Posterior vena cava (tissue), 2 donors: ENCODE measurements around the gene MED13L. TPM values are rescaled to one million over a fixed set of nuclear protein-coding genes. Genes with fewer than 3 reads are reported as not detected.

Experiments used
- DNase-seq: peaks from one replicate; pipeline ENCODE4 v3.0.0-alpha.2; 2020; ENCODE audit warnings: low spot score
- intact Hi-C, 2 donors: fragments of 100-400 bp; cut with DNase I; formaldehyde crosslinking; loops; one replicate each; pipeline versions ENCODE4 v1.14.1 to v1.14.2; 2022 to 2023
- total RNA-seq, 2 donors: library from RNA; stranded (reverse); fragmentation: NEBNext Ultra II Directional; extraction: Animal tissue kit (Norgen Biotek cat#: 25700); gene quantifications; one replicate each; pipeline ENCODE4 v1.2.1, GENCODE V29; 2021
- donor health status: DM: yes; HTN: yes; CAD: no.
- donor health status: DM: yes; HTN: yes; CAD: no.

MED13L gene
- total RNA-seq, 2 donors from 2014 or later = 133 to 176 TPM

- no peak for DNase-seq
- intact Hi-C loops = no loop called here
Observed at GRCh38 chr12:116026768-116027550, 250.5 kb downstream of the MED13L start.

- intact Hi-C loops = no loop called here
- no peak for DNase-seq
Observed at GRCh38 chr12:116026346-116026745, 251.1 kb downstream of the MED13L start.

GRCh38 chr12:116024769-116025168 lies 252.7 kb downstream of the MED13L start:
- DNase-seq = no peak
- intact Hi-C loops = no loop called here

GRCh38 chr12:116019415-116019814 lies 258.1 kb downstream of the MED13L start:
- DNase-seq = no peak
- intact Hi-C loops = no loop called here

GRCh38 chr12:116018282-116018681 lies 259.2 kb downstream of the MED13L start:
- intact Hi-C loops = no loop called here
- DNase-seq = no peak

GRCh38 chr12:116015525-116015924 lies 262.0 kb downstream of the MED13L start:
- intact Hi-C loops = no loop called here
- DNase-seq = no peak

- DNase-seq = no peak
Observed at GRCh38 chr12:116012757-116013156, 264.7 kb downstream of the MED13L start.

GRCh38 chr12:116011217-116011616 lies 266.3 kb downstream of the MED13L start:
- intact Hi-C loops = loop anchor here in 1 of 2 donors (5.0 kb wide), 1 partner anchor 591 kb away; no protein-coding TSS in a partner anchor

More at GRCh38 chr12:116012757-116013156, 264.7 kb downstream of the MED13L start:
- intact Hi-C loops = loop anchor here in 1 of 2 donors (5.0 kb wide), 1 partner anchor 590 kb away; no protein-coding TSS in a partner anchor

GRCh38 chr12:116010467-116010866 lies 267.0 kb downstream of the MED13L start:
- intact Hi-C loops = loop anchor here in 1 of 2 donors (5.0 kb wide), 1 partner anchor 592 kb away; no protein-coding TSS in a partner anchor
- DNase-seq = no peak

More at GRCh38 chr12:116011217-116011616, 266.3 kb downstream of the MED13L start:
- no peak for DNase-seq

- DNase-seq = no peak
- intact Hi-C loops = loop anchor here (5.0 to 10.0 kb wide), 2 partner anchors 225 to 592 kb away; no protein-coding TSS in a partner anchor
Observed at GRCh38 chr12:116009805-116010204, 267.7 kb downstream of the MED13L start.

- intact Hi-C loops = loop anchor here in 1 of 2 donors (5.0 to 10.0 kb wide), 2 partner anchors 229 to 596 kb away; no protein-coding TSS in a partner anchor
- no peak for DNase-seq
Observed at GRCh38 chr12:116006141-116006540, 271.4 kb downstream of the MED13L start.

- DNase-seq = no peak
- intact Hi-C loops = loop anchor here in 1 of 2 donors (10.0 kb wide), 1 partner anchor 232 kb away; no protein-coding TSS in a partner anchor
Observed at GRCh38 chr12:116002890-116003536, 274.5 kb downstream of the MED13L start.

GRCh38 chr12:116000252-116000651 lies 277.2 kb downstream of the MED13L start:
- intact Hi-C loops = loop anchor here in 1 of 2 donors (10.0 kb wide), 1 partner anchor 235 kb away; no protein-coding TSS in a partner anchor
- no peak for DNase-seq

- intact Hi-C loops = loop anchor here in 1 of 2 donors (10.0 kb wide), 1 partner anchor 685 kb away; no protein-coding TSS in a partner anchor
Observed at GRCh38 chr12:115999582-115999981, 277.9 kb downstream of the MED13L start.

GRCh38 chr12:115998794-115999478 lies 278.6 kb downstream of the MED13L start:
- intact Hi-C loops = loop anchor here in 1 of 2 donors (10.0 kb wide), 1 partner anchor 686 kb away; no protein-coding TSS in a partner anchor
- DNase-seq = no peak

More at GRCh38 chr12:115999582-115999981, 277.9 kb downstream of the MED13L start:
- DNase-seq = no peak

- intact Hi-C loops = loop anchor here in 1 of 2 donors (10.0 kb wide), 1 partner anchor 687 kb away; no protein-coding TSS in a partner anchor
- no peak for DNase-seq
Observed at GRCh38 chr12:115998119-115998633, 279.3 kb downstream of the MED13L start.

- no peak for DNase-seq
- intact Hi-C loops = loop anchor here in 1 of 2 donors (10.0 kb wide), 1 partner anchor 691 kb away; no protein-coding TSS in a partner anchor
Observed at GRCh38 chr12:115993737-115994136, 283.8 kb downstream of the MED13L start.

- intact Hi-C loops = loop anchor here in 1 of 2 donors (10.0 kb wide), 1 partner anchor 695 kb away; no protein-coding TSS in a partner anchor
- no peak for DNase-seq
Observed at GRCh38 chr12:115990241-115990640, 287.3 kb downstream of the MED13L start.
